GM12878 (cell line): ENCODE results near the gene CPNE5. TPM values are rescaled to one million over a fixed set of nuclear protein-coding genes. Genes with fewer than 3 reads are reported as not detected.

Source experiments
- ATAC-seq: fragments of 200-7000 bp; cut with Tn5 transposase; 3 replicates; pipeline ENCODE4 v1.9.1; 2020; ENCODE audit warnings: mild to moderate bottlenecking, moderate library complexity
- BruUV-seq: library from RNA; stranded (reverse); fragments of 400-500 nt; replicated peaks from 2 replicates; lab custom pipeline; 2021; lab: Mats Ljungman, UMichigan
- CTCF ChIA-PET: fragments of 300-600 bp; sonication (Branson Sonifier 250); formaldehyde crosslinking; extraction: SDS; loops from one replicate; lab custom pipeline; 2021; ENCODE audit warnings: inconsistent platforms; lab: Yijun Ruan, JAX
- POLR2A ChIA-PET: fragments of 350-600 bp; formaldehyde crosslinking; extraction: SDS; loops from one replicate; lab custom pipeline; 2021; ENCODE audit warnings: inconsistent platforms; lab: Charles Lee
- RAD21 ChIA-PET: fragments of 300-600 bp; sonication (Branson Sonifier 250); formaldehyde crosslinking; loops from one replicate; lab custom pipeline; 2023; ENCODE audit warnings: antibody characterized with exemption; ENCODE audit not compliant: unreplicated experiment; lab: Charles Lee
- SMC1A ChIA-PET: fragments of 300-600 bp; sonication (Branson Sonifier 250); formaldehyde crosslinking; loops from one replicate; lab custom pipeline; 2023; ENCODE audit not compliant: unreplicated experiment, uncharacterized antibody; lab: Charles Lee
- DNase-seq: peaks from one replicate; pipeline ENCODE4 v3.0.0-alpha.2; 2011; ENCODE audit warnings: low read depth, low spot score
- FAIRE-seq: peaks from 3 replicates; lab custom pipeline; 2011; peaks lifted over from hg19 to GRCh38; lab: Jason Lieb, UNC
- H2AFZ ChIP-seq: 2 replicates; pipeline ENCODE4 v1.6.0; 2011; ENCODE audit warnings: low read depth, low read length, control low read depth; ENCODE audit not compliant: control insufficient read depth
- H3K27ac ChIP-seq: 2 replicates; pipeline ENCODE4 v1.5.1; 2011; ENCODE audit warnings: control low read depth; ENCODE audit not compliant: control insufficient read depth, insufficient read depth
- H3K27me3 ChIP-seq, 2 experiments: replicated peaks in 1 of 2; 2 replicates each; pipeline versions ENCODE4 v1.6.0 to v1.6.1; 2011; ENCODE audit warnings: low read length in 1 of 2; ENCODE audit not compliant: control insufficient read depth in 2 of 2, insufficient read depth in 2 of 2
- H3K36me3 ChIP-seq, 2 experiments: 2 replicates each; pipeline ENCODE4 v1.5.1; 2011; ENCODE audit warnings: low read length in 1 of 2; ENCODE audit not compliant: control insufficient read depth in 2 of 2, insufficient read depth in 2 of 2
- H3K4me1 ChIP-seq: 2 replicates; pipeline ENCODE4 v1.6.1; 2011; ENCODE audit warnings: mild to moderate bottlenecking, low read length, moderate library complexity, mixed read lengths; ENCODE audit not compliant: control insufficient read depth, insufficient read depth
- H3K4me2 ChIP-seq: 2 replicates; pipeline ENCODE4 v1.6.0; 2011; ENCODE audit warnings: control low read depth; ENCODE audit not compliant: control insufficient read depth, insufficient read depth
- H3K4me3 ChIP-seq: fragments of 200-600 bp; sonication (generic); 2 replicates; pipeline ENCODE4 v1.5.1; 2016
- H3K79me2 ChIP-seq: 2 replicates; pipeline ENCODE4 v1.6.0; 2011; ENCODE audit warnings: low read length; ENCODE audit not compliant: control insufficient read depth, insufficient read depth
- H3K9ac ChIP-seq: 2 replicates; pipeline ENCODE4 v1.8.0; 2011; ENCODE audit warnings: low read length, control low read depth, mixed read lengths; ENCODE audit not compliant: control insufficient read depth, insufficient read depth
- H3K9me3 ChIP-seq: replicated peaks from 3 replicates; pipeline ENCODE4 v1.5.1; 2011; ENCODE audit warnings: mild to moderate bottlenecking, low read length; ENCODE audit not compliant: control insufficient read depth, insufficient read depth
- H4K20me1 ChIP-seq: 2 replicates; pipeline ENCODE4 v1.6.0; 2011; ENCODE audit not compliant: control insufficient read depth, insufficient read depth
- ESRRA ChIP-seq: IDR thresholded peaks from 2 replicates; pipeline ENCODE4 v1.6.1; 2012; ENCODE audit warnings: mild to moderate bottlenecking, low read length, improper control_type of control experiment
- JUND ChIP-seq: IDR thresholded peaks from 2 replicates; pipeline ENCODE4 v1.6.1; 2012; ENCODE audit warnings: low read depth, mild to moderate bottlenecking, low read length, improper control_type of control experiment, moderate library complexity
- NR2C2 ChIP-seq: IDR thresholded peaks from 2 replicates; pipeline ENCODE4 v1.6.1; 2011; ENCODE audit warnings: borderline replicate concordance, low read depth; ENCODE audit not compliant: control insufficient read depth, insufficient read length
- RFX5 ChIP-seq: IDR thresholded peaks from 2 replicates; pipeline ENCODE4 v1.6.1; 2011; ENCODE audit warnings: low read depth, low read length, improper control_type of control experiment
- WGBS: methylation state at CpG from one replicate; pipeline ENCODE4 v1.1.6; 2016; ENCODE audit warnings: low lambda C conversion rate; ENCODE audit not compliant: insufficient replicate concordance, insufficient coverage; ENCODE audit errors: missing lambda C conversion rate; 5-methylcytosine and 5-hydroxymethylcytosine counted together
- in situ Hi-C: fragments of 300-500 bp; cut with MboI; formaldehyde crosslinking; loops from 9 replicates; pipeline ENCODE4 v1.14.3; 2018; ENCODE audit warnings: mixed read lengths
- intact Hi-C: fragments of 100-400 bp; cut with micrococcal nuclease; formaldehyde crosslinking; loops from one replicate; pipeline ENCODE4 v1.14.2; 2022; ENCODE audit not compliant: unreplicated experiment
- polyA plus RNA-seq, 11 experiments: library from polyadenylated mRNA; depleted of rRNA in 4 of 11; unstranded in 6 of 11; stranded (reverse) in 5 of 11; fragments of >200 nt; fragmentation: Nextera tagmentation in 4 of 11; fragmentation: Illumina TruSeq in 1 of 11; extraction: Ambion mirVana in 4 of 11; extraction: Trizol in 1 of 11; gene quantifications; 1 replicate in 1 of 11; 2 replicates in 10 of 11; pipeline versions ENCODE4 v1.2.1 to v1.2.3, GENCODE V29; 2011 to 2016; ENCODE audit warnings: inconsistent platforms in 2 of 11, missing spikeins in 2 of 11, low read depth in 1 of 11
- total RNA-seq, 4 experiments: library from RNA; depleted of rRNA in 3 of 4; stranded (reverse); fragments of >200 nt in 3 of 4; fragmentation: Illumina TruSeq in 1 of 4; extraction: Trizol in 1 of 4; gene quantifications; 2 replicates each; pipeline versions ENCODE4 v1.2.1 to v1.2.3, GENCODE V29; 2013 to 2021
- TF ChIP-seq, protein P1 (sequence below): fragments of 450-650 bp; conservative IDR thresholded peaks from 2 replicates; pipeline ENCODE4 v1.6.1; 2017; ENCODE audit warnings: mild to moderate bottlenecking, moderate library complexity
- TF ChIP-seq, protein P2 (sequence below): IDR thresholded peaks from 2 replicates; pipeline ENCODE4 v1.6.1; 2012; ENCODE audit warnings: low read length, inconsistent platforms
- TF ChIP-seq, protein P3 (sequence below): IDR thresholded peaks from 2 replicates; pipeline ENCODE4 v1.6.1; 2012; ENCODE audit warnings: improper control_type of control experiment, low read depth, low read length; ENCODE audit not compliant: insufficient replicate concordance
- TF ChIP-seq, protein P4 (sequence below): IDR thresholded peaks from 2 replicates; pipeline ENCODE4 v1.6.1; 2011; ENCODE audit warnings: low read depth, mild to moderate bottlenecking, low read length, moderate library complexity, borderline replicate concordance; ENCODE audit errors: extremely low read depth

Gene CPNE5
- total and polyA plus RNA-seq, 10 of the 15 experiments (the other 5 are each of a cell fraction or from before 2014, with no cell fraction given) = 2.4 to 39.1 (median 18.2) TPM

DNA sequence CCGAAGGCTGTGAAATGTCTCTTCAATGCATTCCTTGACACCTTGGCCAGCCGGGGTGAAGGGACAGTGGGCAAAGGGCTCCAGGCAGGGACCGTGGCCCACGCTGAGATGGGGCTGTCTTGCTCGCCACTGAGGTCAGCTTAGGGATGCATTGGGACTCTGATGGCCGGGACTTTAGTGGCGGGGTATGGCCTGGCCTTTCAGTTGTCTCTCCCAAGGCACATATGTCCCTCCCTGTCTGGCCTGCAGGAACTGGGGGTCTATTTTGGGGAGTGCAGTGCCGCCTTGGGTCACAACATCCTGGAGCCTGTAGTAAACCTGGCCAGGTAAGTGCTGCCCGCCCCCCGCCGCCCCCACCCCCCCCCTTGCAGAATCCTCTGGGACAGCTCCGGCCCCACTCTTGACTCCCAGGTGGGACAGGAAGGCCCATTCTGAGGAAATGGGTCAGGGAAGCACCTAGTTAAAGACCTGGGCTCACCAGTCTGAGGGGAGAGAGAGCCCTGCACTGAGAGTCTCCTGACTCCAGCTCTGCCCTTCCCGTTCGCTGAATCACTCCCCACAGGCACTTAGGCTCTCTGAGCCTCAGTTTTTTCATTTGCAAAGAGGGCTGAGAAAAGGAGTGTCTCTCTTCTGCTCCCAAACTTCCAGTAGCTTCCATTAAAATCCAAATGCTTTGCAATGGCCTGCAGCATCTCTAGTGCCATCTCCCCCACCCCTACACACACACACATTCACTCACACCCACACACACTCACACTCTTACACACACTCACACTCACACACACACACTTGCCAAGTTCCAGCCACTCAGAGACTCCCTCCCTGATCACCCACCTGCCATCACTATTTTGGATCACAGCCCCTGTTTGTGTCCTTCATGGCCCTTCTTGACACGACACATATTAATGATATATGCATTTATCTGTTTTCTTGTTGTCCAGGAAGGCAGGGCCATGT lies 108.5 kb downstream of the CPNE5 start:
- Histone ChIP-seq H3K27me3 (no peaks in the 10 kb centered on the region), H3K79me2 (no peaks in the 10 kb centered on the region), H3K27ac (no peak overlapping the region), H3K9me3 (no peaks in the 10 kb centered on the region), H3K9ac (no peak overlapping the region), H3K4me3 (no peak overlapping the region), H3K36me3 (no peaks in the 10 kb centered on the region), H2AFZ (no peak overlapping the region), H4K20me1 (no peaks in the 10 kb centered on the region), H3K4me1 (peaks cover 19% of the 10 kb centered on the region), H3K4me2 (no peak overlapping the region)
- ATAC-seq (no peak), FAIRE-seq (no peak), DNase-seq (no peak)
- BruUV-seq = no TSS peak
- TF ChIP-seq, protein P1, sequence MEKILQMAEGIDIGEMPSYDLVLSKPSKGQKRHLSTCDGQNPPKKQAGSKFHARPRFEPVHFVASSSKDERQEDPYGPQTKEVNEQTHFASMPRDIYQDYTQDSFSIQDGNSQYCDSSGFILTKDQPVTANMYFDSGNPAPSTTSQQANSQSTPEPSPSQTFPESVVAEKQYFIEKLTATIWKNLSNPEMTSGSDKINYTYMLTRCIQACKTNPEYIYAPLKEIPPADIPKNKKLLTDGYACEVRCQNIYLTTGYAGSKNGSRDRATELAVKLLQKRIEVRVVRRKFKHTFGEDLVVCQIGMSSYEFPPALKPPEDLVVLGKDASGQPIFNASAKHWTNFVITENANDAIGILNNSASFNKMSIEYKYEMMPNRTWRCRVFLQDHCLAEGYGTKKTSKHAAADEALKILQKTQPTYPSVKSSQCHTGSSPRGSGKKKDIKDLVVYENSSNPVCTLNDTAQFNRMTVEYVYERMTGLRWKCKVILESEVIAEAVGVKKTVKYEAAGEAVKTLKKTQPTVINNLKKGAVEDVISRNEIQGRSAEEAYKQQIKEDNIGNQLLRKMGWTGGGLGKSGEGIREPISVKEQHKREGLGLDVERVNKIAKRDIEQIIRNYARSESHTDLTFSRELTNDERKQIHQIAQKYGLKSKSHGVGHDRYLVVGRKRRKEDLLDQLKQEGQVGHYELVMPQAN = no peak
- TF ChIP-seq, protein P2, sequence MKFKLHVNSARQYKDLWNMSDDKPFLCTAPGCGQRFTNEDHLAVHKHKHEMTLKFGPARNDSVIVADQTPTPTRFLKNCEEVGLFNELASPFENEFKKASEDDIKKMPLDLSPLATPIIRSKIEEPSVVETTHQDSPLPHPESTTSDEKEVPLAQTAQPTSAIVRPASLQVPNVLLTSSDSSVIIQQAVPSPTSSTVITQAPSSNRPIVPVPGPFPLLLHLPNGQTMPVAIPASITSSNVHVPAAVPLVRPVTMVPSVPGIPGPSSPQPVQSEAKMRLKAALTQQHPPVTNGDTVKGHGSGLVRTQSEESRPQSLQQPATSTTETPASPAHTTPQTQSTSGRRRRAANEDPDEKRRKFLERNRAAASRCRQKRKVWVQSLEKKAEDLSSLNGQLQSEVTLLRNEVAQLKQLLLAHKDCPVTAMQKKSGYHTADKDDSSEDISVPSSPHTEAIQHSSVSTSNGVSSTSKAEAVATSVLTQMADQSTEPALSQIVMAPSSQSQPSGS = no peak
- TF ChIP-seq RFX5 = no peak
- no peak for TF ChIP-seq JUND
- no peak for TF ChIP-seq ESRRA
- TF ChIP-seq, protein P3, sequence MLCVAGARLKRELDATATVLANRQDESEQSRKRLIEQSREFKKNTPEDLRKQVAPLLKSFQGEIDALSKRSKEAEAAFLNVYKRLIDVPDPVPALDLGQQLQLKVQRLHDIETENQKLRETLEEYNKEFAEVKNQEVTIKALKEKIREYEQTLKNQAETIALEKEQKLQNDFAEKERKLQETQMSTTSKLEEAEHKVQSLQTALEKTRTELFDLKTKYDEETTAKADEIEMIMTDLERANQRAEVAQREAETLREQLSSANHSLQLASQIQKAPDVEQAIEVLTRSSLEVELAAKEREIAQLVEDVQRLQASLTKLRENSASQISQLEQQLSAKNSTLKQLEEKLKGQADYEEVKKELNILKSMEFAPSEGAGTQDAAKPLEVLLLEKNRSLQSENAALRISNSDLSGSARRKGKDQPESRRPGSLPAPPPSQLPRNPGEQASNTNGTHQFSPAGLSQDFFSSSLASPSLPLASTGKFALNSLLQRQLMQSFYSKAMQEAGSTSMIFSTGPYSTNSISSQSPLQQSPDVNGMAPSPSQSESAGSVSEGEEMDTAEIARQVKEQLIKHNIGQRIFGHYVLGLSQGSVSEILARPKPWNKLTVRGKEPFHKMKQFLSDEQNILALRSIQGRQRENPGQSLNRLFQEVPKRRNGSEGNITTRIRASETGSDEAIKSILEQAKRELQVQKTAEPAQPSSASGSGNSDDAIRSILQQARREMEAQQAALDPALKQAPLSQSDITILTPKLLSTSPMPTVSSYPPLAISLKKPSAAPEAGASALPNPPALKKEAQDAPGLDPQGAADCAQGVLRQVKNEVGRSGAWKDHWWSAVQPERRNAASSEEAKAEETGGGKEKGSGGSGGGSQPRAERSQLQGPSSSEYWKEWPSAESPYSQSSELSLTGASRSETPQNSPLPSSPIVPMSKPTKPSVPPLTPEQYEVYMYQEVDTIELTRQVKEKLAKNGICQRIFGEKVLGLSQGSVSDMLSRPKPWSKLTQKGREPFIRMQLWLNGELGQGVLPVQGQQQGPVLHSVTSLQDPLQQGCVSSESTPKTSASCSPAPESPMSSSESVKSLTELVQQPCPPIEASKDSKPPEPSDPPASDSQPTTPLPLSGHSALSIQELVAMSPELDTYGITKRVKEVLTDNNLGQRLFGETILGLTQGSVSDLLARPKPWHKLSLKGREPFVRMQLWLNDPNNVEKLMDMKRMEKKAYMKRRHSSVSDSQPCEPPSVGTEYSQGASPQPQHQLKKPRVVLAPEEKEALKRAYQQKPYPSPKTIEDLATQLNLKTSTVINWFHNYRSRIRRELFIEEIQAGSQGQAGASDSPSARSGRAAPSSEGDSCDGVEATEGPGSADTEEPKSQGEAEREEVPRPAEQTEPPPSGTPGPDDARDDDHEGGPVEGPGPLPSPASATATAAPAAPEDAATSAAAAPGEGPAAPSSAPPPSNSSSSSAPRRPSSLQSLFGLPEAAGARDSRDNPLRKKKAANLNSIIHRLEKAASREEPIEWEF = no peak
- TF ChIP-seq, protein P4, sequence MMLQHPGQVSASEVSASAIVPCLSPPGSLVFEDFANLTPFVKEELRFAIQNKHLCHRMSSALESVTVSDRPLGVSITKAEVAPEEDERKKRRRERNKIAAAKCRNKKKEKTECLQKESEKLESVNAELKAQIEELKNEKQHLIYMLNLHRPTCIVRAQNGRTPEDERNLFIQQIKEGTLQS = no peak
- no peak for TF ChIP-seq NR2C2
- ChIA-PET RAD21 (interaction anchor here (5.1 kb wide), 1 partner anchor 23 kb away, joined by 22 read pairs; no protein-coding TSS in a partner anchor), CTCF (interaction anchor here (2.6 to 8.1 kb wide), 2 partner anchors 28 to 115 kb away, joined by 8 to 61 read pairs; no protein-coding TSS in a partner anchor), SMC1A (interaction anchor here (0.7 to 3.4 kb wide), 5 partner anchors 21 to 115 kb away, joined by 3 to 9 read pairs (median 3); no protein-coding TSS in a partner anchor), POLR2A (interaction anchor here (0.7 kb wide), 1 partner anchor 68 kb away, joined by 3 read pairs; no protein-coding TSS in a partner anchor)
- 90% methylated on average over 14 of the region's 15 CpGs for WGBS
- intact Hi-C loops (no loop called here), in situ Hi-C loops (no loop called here)
